HCT116 (cell line): ENCODE data around the gene HSD3B7.

Experiments
- CTCF ChIP-seq, 3 experiments: fragments of 200-600 bp in 1 of 3; sonication (generic) in 1 of 3; IDR thresholded peaks in 2 of 3; conservative IDR thresholded peaks in 1 of 3; 2 replicates each; pipeline ENCODE4 v1.5.1; 2012 to 2017; ENCODE audit warnings: low read depth in 2 of 3, low read length in 2 of 3, antibody characterized with exemption in 1 of 3, borderline replicate concordance in 1 of 3, control low read depth in 1 of 3, mild to moderate bottlenecking in 1 of 3, mixed read lengths in 1 of 3, mixed run types in 1 of 3, moderate library complexity in 1 of 3; ENCODE audit not compliant: insufficient read depth in 1 of 3
- EGR1 ChIP-seq: IDR thresholded peaks from 2 replicates; pipeline ENCODE4 v1.6.1; 2012; ENCODE audit warnings: low read depth
- POLR2A ChIP-seq: IDR thresholded peaks from 2 replicates; pipeline ENCODE4 v1.7.0; 2011; ENCODE audit warnings: borderline replicate concordance; ENCODE audit not compliant: insufficient read depth, insufficient read length; ENCODE audit errors: extremely low read depth
- SIN3A ChIP-seq: IDR thresholded peaks from 2 replicates; pipeline ENCODE4 v1.6.1; 2012; ENCODE audit warnings: low read depth
- TCF7L2 ChIP-seq: IDR thresholded peaks from 2 replicates; pipeline ENCODE4 v1.7.0; 2011; ENCODE audit warnings: borderline replicate concordance, inconsistent platforms; ENCODE audit not compliant: insufficient read depth, insufficient read length; ENCODE audit errors: extremely low read depth
- TF ChIP-seq, protein P1 (sequence below): IDR thresholded peaks from 2 replicates; pipeline ENCODE4 v1.6.1; 2011; ENCODE audit warnings: mild to moderate bottlenecking, low read length, moderate library complexity; ENCODE audit not compliant: insufficient replicate concordance; ENCODE audit errors: extremely low read depth

DNA sequence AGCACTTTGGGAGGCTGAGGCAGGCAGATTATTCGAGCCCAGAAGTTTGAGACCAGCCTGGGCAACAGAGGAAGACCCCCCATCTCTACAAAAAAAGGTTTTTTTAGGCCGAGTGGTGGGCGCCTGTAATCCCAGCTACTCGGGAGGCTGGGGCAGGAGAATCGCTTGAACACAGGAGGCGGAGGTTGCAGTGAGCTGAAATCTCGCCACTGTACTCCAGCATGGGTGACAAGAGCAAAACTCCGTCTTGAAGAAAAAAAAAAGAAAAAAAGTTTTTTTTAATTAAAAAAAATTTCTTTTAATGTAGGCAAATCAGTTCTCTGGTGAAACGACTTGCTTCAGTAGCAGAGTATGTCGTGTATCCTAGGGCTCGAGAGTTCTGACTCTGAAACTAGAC, 10.9 kb downstream of the HSD3B7 start:
- no peak for TF ChIP-seq POLR2A
- no peak for TF ChIP-seq CTCF (IDR thresholded peaks at IDR 0.05 in 2 of 3, conservative IDR thresholded peaks at IDR 0.05 in 1 of 3; ENCODE audit: borderline replicate concordance in 1 of 3, insufficient read depth in 1 of 3, low read depth in 2 of 3, low read length in 2 of 3)
- TF ChIP-seq EGR1, result no peak
- TF ChIP-seq SIN3A, result no peak
- TF ChIP-seq TCF7L2, result no peak
- TF ChIP-seq, protein P1, sequence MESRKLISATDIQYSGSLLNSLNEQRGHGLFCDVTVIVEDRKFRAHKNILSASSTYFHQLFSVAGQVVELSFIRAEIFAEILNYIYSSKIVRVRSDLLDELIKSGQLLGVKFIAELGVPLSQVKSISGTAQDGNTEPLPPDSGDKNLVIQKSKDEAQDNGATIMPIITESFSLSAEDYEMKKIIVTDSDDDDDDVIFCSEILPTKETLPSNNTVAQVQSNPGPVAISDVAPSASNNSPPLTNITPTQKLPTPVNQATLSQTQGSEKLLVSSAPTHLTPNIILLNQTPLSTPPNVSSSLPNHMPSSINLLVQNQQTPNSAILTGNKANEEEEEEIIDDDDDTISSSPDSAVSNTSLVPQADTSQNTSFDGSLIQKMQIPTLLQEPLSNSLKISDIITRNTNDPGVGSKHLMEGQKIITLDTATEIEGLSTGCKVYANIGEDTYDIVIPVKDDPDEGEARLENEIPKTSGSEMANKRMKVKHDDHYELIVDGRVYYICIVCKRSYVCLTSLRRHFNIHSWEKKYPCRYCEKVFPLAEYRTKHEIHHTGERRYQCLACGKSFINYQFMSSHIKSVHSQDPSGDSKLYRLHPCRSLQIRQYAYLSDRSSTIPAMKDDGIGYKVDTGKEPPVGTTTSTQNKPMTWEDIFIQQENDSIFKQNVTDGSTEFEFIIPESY, result no peak
